GM23338 (cell line): ENCODE measurements around the gene GCHFR. TPM values are rescaled to one million over a fixed set of nuclear protein-coding genes. Genes with fewer than 3 reads are reported as not detected.
A peak's percentile ranks its signal among the peaks of the same experiment; 100 is the strongest.

ENCODE experiments used
- ATAC-seq: fragments of 200-7000 bp; cut with Tn5 transposase; 3 replicates; pipeline ENCODE4 v1.9.1; 2020
- DNase-seq: peaks from one replicate; pipeline ENCODE4 v3.0.0-alpha.2; 2015; ENCODE audit warnings: low spot score
- H2AFZ ChIP-seq: fragments of 200-600 bp; sonication (generic); 2 replicates; pipeline ENCODE4 v1.8.0; 2016; ENCODE audit warnings: antibody characterized with exemption, mild to moderate bottlenecking, moderate library complexity
- H3F3A ChIP-seq: fragments of 200-600 bp; sonication (generic); replicated peaks from 2 replicates; pipeline ENCODE4 v1.8.0; 2017; ENCODE audit warnings: antibody characterized with exemption, mixed run types, low read depth
- H3K27ac ChIP-seq: fragments of 200-600 bp; sonication (generic); 2 replicates; pipeline ENCODE4 v1.6.1; 2016; ENCODE audit warnings: low read depth
- H3K27me3 ChIP-seq: fragments of 200-600 bp; sonication (generic); 2 replicates; pipeline ENCODE4 v1.8.0; 2016; ENCODE audit warnings: mild to moderate bottlenecking, mixed run types, moderate library complexity; ENCODE audit not compliant: insufficient read depth
- H3K36me3 ChIP-seq: fragments of 200-600 bp; sonication (generic); 2 replicates; pipeline ENCODE4 v1.8.0; 2016; ENCODE audit warnings: mild to moderate bottlenecking; ENCODE audit not compliant: insufficient read depth
- H3K4me1 ChIP-seq: fragments of 200-600 bp; sonication (generic); 2 replicates; pipeline ENCODE4 v1.8.0; 2016; ENCODE audit warnings: mild to moderate bottlenecking, moderate library complexity; ENCODE audit not compliant: insufficient read depth
- H3K4me2 ChIP-seq: fragments of 200-600 bp; sonication (generic); 2 replicates; pipeline ENCODE4 v1.7.1; 2017; ENCODE audit warnings: mixed run types
- H3K4me3 ChIP-seq: fragments of 200-600 bp; sonication (generic); 2 replicates; pipeline ENCODE4 v1.6.1; 2016; ENCODE audit warnings: mixed run types
- H3K79me2 ChIP-seq: fragments of 200-600 bp; sonication (generic); replicated peaks from 2 replicates; pipeline ENCODE4 v1.8.0; 2017; ENCODE audit warnings: mild to moderate bottlenecking; ENCODE audit not compliant: insufficient read depth
- H3K9me2 ChIP-seq: fragments of 200-600 bp; sonication (generic); 2 replicates; pipeline ENCODE4 v1.8.0; 2017; ENCODE audit not compliant: insufficient read depth
- H4K20me1 ChIP-seq: fragments of 200-600 bp; sonication (generic); replicated peaks from 2 replicates; pipeline ENCODE4 v1.8.0; 2017; ENCODE audit warnings: mild to moderate bottlenecking; ENCODE audit not compliant: insufficient read depth
- H3K27ac Mint-ChIP-seq: 2 replicates; pipeline ENCODE4 v1.8.0; 2020; ENCODE audit warnings: inconsistent platforms, mild to moderate bottlenecking, moderate library complexity, mixed read lengths
- H3K27me3 Mint-ChIP-seq: 3 replicates; pipeline ENCODE4 v1.8.0; 2022; ENCODE audit warnings: low read depth, mild to moderate bottlenecking, moderate library complexity, mixed read lengths, inconsistent platforms; ENCODE audit not compliant: insufficient read depth, poor library complexity
- H3K36me3 Mint-ChIP-seq: 3 replicates; pipeline ENCODE4 v1.8.0; 2021; ENCODE audit warnings: low read depth, mild to moderate bottlenecking, inconsistent platforms, moderate library complexity, mixed read lengths
- H3K4me1 Mint-ChIP-seq: 3 replicates; pipeline ENCODE4 v1.8.0; 2020; ENCODE audit warnings: mild to moderate bottlenecking, inconsistent platforms, mixed read lengths
- H3K4me3 Mint-ChIP-seq: 3 replicates; pipeline ENCODE4 v1.8.0; 2021; ENCODE audit warnings: moderate library complexity, mild to moderate bottlenecking, inconsistent platforms, mixed read lengths
- H3K9me3 Mint-ChIP-seq: 3 replicates; pipeline ENCODE4 v1.8.0; 2020; ENCODE audit warnings: moderate library complexity, mild to moderate bottlenecking, inconsistent platforms, mixed read lengths
- EZH2phosphoT487 ChIP-seq: fragments of 200-600 bp; sonication (generic); IDR thresholded peaks from one replicate; pipeline ENCODE4 v1.8.1; 2018; ENCODE audit warnings: antibody characterized with exemption; ENCODE audit not compliant: unreplicated experiment
- JUNB ChIP-seq: IDR thresholded peaks from one replicate; pipeline ENCODE4 v1.6.1; 2016; ENCODE audit warnings: antibody characterized with exemption; ENCODE audit not compliant: unreplicated experiment
- NANOG ChIP-seq: IDR thresholded peaks from 2 replicates; pipeline ENCODE4 v1.6.1; 2016; ENCODE audit warnings: antibody characterized with exemption, borderline replicate concordance
- POLR2AphosphoS5 ChIP-seq: IDR thresholded peaks from 2 replicates; pipeline ENCODE4 v1.6.1; 2016; ENCODE audit warnings: antibody characterized with exemption, low read depth
- ZNF331 ChIP-seq: fragments of 250-450 bp; sonication (Bioruptor Pico); IDR thresholded peaks from 2 replicates; pipeline ENCODE4 v1.5.0; 2020; ENCODE audit warnings: low read depth, mild to moderate bottlenecking, moderate library complexity
- polyA plus RNA-seq: library from polyadenylated mRNA; unstranded; fragments of >200 nt; fragmentation: Nextera tagmentation; extraction: Ambion mirVana; gene quantifications from 2 replicates; pipeline ENCODE4 v1.2.1, GENCODE V29; 2016
- total RNA-seq: library from RNA; depleted of rRNA; stranded (reverse); fragments of >200 nt; shearing (Covaris generic); gene quantifications from 2 replicates; pipeline ENCODE4 v1.2.3, GENCODE V29; 2014
- TF ChIP-seq, protein P1 (sequence below), 2 experiments: fragments of 200-600 bp in 1 of 2; sonication (generic) in 1 of 2; conservative IDR thresholded peaks; 2 replicates each; pipeline versions ENCODE4 v1.5.1 to v1.6.1; 2016 to 2017; ENCODE audit warnings: antibody characterized with exemption in 2 of 2, low read depth in 2 of 2, mild to moderate bottlenecking in 2 of 2, moderate library complexity in 1 of 2
- TF ChIP-seq, protein P2 (sequence below): fragments of 250-450 bp; sonication (Bioruptor Pico); IDR thresholded peaks from 2 replicates; pipeline ENCODE4 v1.5.0; 2020; ENCODE audit warnings: mild to moderate bottlenecking, moderate library complexity

Gene GCHFR
- total and polyA plus RNA-seq, 2 experiments from 2014 or later = 38.9 to 44.2 TPM

DNA sequence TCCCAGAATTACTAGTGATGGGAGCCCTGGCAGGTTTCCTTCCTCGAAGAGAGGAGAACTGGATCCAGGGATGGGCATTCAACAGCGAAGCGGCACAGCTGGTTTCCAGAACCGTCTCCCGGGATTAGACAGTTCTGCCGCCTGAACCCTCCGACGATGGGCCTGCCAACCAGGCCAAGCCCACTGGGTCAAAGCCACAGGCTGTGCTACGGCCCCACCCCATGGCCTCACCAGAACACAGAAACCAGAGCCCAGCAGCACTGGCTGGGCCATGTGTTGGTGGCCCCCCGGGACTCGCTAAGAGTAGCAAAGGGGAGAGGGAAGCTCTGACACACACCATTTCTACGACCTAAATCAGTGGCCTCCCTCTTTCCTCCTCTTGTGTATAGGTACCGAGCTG is 8.1 kb downstream of the GCHFR start:
- Histone ChIP-seq H2AFZ (no peak overlapping the region), H3K4me2 (no peak overlapping the region), H3K4me1 (no peaks in the 10 kb centered on the region; the same call in 1 of the 2 replicates), H4K20me1 (no peaks in the 10 kb centered on the region), H3K36me3 (no peaks in the 10 kb centered on the region), H3K27me3 (no peaks in the 10 kb centered on the region), H3K4me3 (no peak overlapping the region), H3K79me2 (no peaks in the 10 kb centered on the region), H3F3A (no peaks in the 10 kb centered on the region; the same call in 1 of the 2 replicates), H3K9me2 (no peaks in the 10 kb centered on the region), H3K27ac (no peak overlapping the region)
- ATAC-seq = no peak
- Mint-ChIP-seq H3K4me1 (peaks cover 18% of the 10 kb centered on the region; the same call in 2 of the 3 replicates), H3K27me3 (peaks cover 21% of the 10 kb centered on the region), H3K4me3 (no peak overlapping the region), H3K36me3 (peaks cover 20% of the 10 kb centered on the region), H3K9me3 (no peaks in the 10 kb centered on the region), H3K27ac (no peak overlapping the region)
- TF ChIP-seq POLR2AphosphoS5 (no peak), JUNB (no peak), ZNF331 (CRISPR knock-in tag) (no peak), NANOG (no peak), EZH2phosphoT487 (no peak)
- TF ChIP-seq, protein P1, sequence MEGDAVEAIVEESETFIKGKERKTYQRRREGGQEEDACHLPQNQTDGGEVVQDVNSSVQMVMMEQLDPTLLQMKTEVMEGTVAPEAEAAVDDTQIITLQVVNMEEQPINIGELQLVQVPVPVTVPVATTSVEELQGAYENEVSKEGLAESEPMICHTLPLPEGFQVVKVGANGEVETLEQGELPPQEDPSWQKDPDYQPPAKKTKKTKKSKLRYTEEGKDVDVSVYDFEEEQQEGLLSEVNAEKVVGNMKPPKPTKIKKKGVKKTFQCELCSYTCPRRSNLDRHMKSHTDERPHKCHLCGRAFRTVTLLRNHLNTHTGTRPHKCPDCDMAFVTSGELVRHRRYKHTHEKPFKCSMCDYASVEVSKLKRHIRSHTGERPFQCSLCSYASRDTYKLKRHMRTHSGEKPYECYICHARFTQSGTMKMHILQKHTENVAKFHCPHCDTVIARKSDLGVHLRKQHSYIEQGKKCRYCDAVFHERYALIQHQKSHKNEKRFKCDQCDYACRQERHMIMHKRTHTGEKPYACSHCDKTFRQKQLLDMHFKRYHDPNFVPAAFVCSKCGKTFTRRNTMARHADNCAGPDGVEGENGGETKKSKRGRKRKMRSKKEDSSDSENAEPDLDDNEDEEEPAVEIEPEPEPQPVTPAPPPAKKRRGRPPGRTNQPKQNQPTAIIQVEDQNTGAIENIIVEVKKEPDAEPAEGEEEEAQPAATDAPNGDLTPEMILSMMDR (conservative IDR thresholded peaks at IDR 0.05; ENCODE audit: low read depth in 2 of 2) = peak in 1 of 2 experiments; percentile 13; a peak in 1 of 4 replicates
- TF ChIP-seq, protein P2, sequence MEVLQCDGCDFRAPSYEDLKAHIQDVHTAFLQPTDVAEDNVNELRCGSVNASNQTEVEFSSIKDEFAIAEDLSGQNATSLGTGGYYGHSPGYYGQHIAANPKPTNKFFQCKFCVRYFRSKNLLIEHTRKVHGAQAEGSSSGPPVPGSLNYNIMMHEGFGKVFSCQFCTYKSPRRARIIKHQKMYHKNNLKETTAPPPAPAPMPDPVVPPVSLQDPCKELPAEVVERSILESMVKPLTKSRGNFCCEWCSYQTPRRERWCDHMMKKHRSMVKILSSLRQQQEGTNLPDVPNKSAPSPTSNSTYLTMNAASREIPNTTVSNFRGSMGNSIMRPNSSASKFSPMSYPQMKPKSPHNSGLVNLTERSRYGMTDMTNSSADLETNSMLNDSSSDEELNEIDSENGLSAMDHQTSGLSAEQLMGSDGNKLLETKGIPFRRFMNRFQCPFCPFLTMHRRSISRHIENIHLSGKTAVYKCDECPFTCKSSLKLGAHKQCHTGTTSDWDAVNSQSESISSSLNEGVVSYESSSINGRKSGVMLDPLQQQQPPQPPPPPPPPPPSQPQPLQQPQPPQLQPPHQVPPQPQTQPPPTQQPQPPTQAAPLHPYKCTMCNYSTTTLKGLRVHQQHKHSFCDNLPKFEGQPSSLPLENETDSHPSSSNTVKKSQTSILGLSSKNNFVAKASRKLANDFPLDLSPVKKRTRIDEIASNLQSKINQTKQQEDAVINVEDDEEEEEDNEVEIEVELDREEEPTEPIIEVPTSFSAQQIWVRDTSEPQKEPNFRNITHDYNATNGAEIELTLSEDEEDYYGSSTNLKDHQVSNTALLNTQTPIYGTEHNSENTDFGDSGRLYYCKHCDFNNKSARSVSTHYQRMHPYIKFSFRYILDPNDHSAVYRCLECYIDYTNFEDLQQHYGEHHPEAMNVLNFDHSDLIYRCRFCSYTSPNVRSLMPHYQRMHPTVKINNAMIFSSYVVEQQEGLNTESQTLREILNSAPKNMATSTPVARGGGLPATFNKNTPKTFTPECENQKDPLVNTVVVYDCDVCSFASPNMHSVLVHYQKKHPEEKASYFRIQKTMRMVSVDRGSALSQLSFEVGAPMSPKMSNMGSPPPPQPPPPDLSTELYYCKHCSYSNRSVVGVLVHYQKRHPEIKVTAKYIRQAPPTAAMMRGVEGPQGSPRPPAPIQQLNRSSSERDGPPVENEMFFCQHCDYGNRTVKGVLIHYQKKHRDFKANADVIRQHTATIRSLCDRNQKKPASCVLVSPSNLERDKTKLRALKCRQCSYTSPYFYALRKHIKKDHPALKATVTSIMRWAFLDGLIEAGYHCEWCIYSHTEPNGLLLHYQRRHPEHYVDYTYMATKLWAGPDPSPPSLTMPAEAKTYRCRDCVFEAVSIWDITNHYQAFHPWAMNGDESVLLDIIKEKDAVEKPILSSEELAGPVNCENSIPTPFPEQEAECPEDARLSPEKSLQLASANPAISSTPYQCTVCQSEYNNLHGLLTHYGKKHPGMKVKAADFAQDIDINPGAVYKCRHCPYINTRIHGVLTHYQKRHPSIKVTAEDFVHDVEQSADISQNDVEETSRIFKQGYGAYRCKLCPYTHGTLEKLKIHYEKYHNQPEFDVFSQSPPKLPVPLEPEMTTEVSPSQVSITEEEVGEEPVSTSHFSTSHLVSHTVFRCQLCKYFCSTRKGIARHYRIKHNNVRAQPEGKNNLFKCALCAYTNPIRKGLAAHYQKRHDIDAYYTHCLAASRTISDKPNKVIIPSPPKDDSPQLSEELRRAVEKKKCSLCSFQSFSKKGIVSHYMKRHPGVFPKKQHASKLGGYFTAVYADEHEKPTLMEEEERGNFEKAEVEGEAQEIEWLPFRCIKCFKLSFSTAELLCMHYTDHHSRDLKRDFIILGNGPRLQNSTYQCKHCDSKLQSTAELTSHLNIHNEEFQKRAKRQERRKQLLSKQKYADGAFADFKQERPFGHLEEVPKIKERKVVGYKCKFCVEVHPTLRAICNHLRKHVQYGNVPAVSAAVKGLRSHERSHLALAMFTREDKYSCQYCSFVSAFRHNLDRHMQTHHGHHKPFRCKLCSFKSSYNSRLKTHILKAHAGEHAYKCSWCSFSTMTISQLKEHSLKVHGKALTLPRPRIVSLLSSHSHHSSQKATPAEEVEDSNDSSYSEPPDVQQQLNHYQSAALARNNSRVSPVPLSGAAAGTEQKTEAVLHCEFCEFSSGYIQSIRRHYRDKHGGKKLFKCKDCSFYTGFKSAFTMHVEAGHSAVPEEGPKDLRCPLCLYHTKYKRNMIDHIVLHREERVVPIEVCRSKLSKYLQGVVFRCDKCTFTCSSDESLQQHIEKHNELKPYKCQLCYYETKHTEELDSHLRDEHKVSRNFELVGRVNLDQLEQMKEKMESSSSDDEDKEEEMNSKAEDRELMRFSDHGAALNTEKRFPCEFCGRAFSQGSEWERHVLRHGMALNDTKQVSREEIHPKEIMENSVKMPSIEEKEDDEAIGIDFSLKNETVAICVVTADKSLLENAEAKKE (CRISPR knock-in tag) = no peak
- no peak for DNase-seq
